ENCODE measurements around the gene GBP1.

GBP1 gene

GRCh38 chr1:89008511-89008910 lies 56.5 kb downstream of the GBP1 start:
- H3K27ac ChIP-seq (ENCODE audit: low read depth, low read length) = no peak overlapping the region

GRCh38 chr1:89005286-89006151 lies 59.5 kb downstream of the GBP1 start:
- peaks cover 57% of the 10 kb centered on the region for H3K36me3 ChIP-seq (ENCODE audit: insufficient read depth, low read length)
- no peak overlapping the region for H2AFZ ChIP-seq (ENCODE audit: low read length, unreplicated experiment)
- no peak overlapping the region for H3K4me3 ChIP-seq (ENCODE audit: low read depth, low read length)
- no peaks in the 10 kb centered on the region for H3K27me3 ChIP-seq (ENCODE audit: insufficient read depth, low read length)
- peaks cover 6% of the 10 kb centered on the region for H3K4me1 ChIP-seq (ENCODE audit: control insufficient read depth, insufficient read depth, low read length, unreplicated experiment)
- no peaks in the 10 kb centered on the region for H3K79me2 ChIP-seq (ENCODE audit: control insufficient read depth, insufficient read depth, low read length, unreplicated experiment)
- H3K27ac ChIP-seq (ENCODE audit: low read depth, low read length) = no peak overlapping the region

More at GRCh38 chr1:89008511-89008910, 56.5 kb downstream of the GBP1 start:
- no peaks in the 10 kb centered on the region for H3K4me1 ChIP-seq (ENCODE audit: control insufficient read depth, insufficient read depth, low read length, unreplicated experiment)
- H3K4me3 ChIP-seq (ENCODE audit: low read depth, low read length) = no peak overlapping the region
- H3K27me3 ChIP-seq (ENCODE audit: insufficient read depth, low read length) = no peaks in the 10 kb centered on the region
- H3K36me3 ChIP-seq (ENCODE audit: insufficient read depth, low read length) = peaks cover 51% of the 10 kb centered on the region
- H2AFZ ChIP-seq (ENCODE audit: low read length, unreplicated experiment) = no peak overlapping the region
- H3K79me2 ChIP-seq (ENCODE audit: control insufficient read depth, insufficient read depth, low read length, unreplicated experiment) = no peaks in the 10 kb centered on the region

All from ACC112 (cell line).